SK-N-MC (cell line): Measurements from ENCODE around the gene GPRIN1.

Experiments
- DNase-seq: peaks from one replicate; pipeline ENCODE4 v3.0.0-alpha.2; 2011; ENCODE audit warnings: low read depth, low spot score
- H3K27ac ChIP-seq: fragments of 200-600 bp; sonication (generic); 2 replicates; pipeline ENCODE4 v1.5.1; 2016; ENCODE audit warnings: mixed run types
- H3K36me3 ChIP-seq: fragments of 200-600 bp; sonication (generic); 2 replicates; pipeline ENCODE4 v1.6.1; 2017; ENCODE audit warnings: antibody characterized with exemption, low read length, mixed read lengths; ENCODE audit not compliant: insufficient read depth
- H3K4me3 ChIP-seq: fragments of 200-600 bp; sonication (generic); 2 replicates; pipeline ENCODE4 v1.5.1; 2016
- H3K9ac ChIP-seq: fragments of 200-600 bp; sonication (generic); 2 replicates; pipeline ENCODE4 v1.8.0; 2017; ENCODE audit warnings: mixed run types, mixed read lengths; ENCODE audit not compliant: insufficient read length
- H3K9me3 ChIP-seq: fragments of 200-600 bp; sonication (generic); 2 replicates; pipeline ENCODE4 v1.6.1; 2017; ENCODE audit warnings: low read depth, mild to moderate bottlenecking, antibody characterized with exemption, low read length, moderate library complexity, mixed read lengths
- EZH2 ChIP-seq: fragments of 200-600 bp; sonication (generic); IDR thresholded peaks from one replicate; pipeline ENCODE4 v1.6.1; 2017; ENCODE audit warnings: antibody characterized with exemption
- FOXP2 ChIP-seq: optimal IDR thresholded peaks from 2 replicates; pipeline ENCODE3; 2011; ENCODE audit warnings: mild to moderate bottlenecking, moderate library complexity; ENCODE audit not compliant: insufficient read depth; ENCODE audit errors: extremely low read length, control extremely low read depth
- POLR2AphosphoS5 ChIP-seq: IDR thresholded peaks from 2 replicates; pipeline ENCODE4 v1.6.1; 2012; ENCODE audit warnings: mild to moderate bottlenecking, low read depth, low read length, borderline replicate concordance

Gene GPRIN1

GRCh38 chr5:176577312-176578176 lies 32.4 kb downstream of the GPRIN1 start:
- TF ChIP-seq POLR2AphosphoS5 (no peak), EZH2 (no peak), FOXP2 (no peak)
- DNase-seq: no peak
- Histone ChIP-seq H3K9me3 (no peaks in the 10 kb centered on the region), H3K36me3 (no peaks in the 10 kb centered on the region), H3K9ac (no peak overlapping the region), H3K27ac (no peak overlapping the region), H3K4me3 (no peak overlapping the region)

- DNase-seq: no peak
- no peaks in the 10 kb centered on the region for H3K36me3 ChIP-seq
- TF ChIP-seq FOXP2 (no peak), EZH2 (no peak), POLR2AphosphoS5 (no peak)
These were observed 34.2 kb downstream of the GPRIN1 start for GRCh38 chr5:176575488-176576422.

GRCh38 chr5:176575066-176575465 lies 34.9 kb downstream of the GPRIN1 start:
- Histone ChIP-seq H3K36me3 (no peaks in the 10 kb centered on the region), H3K9ac (no peak overlapping the region), H3K4me3 (no peak overlapping the region), H3K27ac (no peak overlapping the region), H3K9me3 (no peaks in the 10 kb centered on the region)
- TF ChIP-seq POLR2AphosphoS5: no peak
- TF ChIP-seq FOXP2: no peak
- TF ChIP-seq EZH2: no peak
- no peak for DNase-seq

More at GRCh38 chr5:176575488-176576422, 34.2 kb downstream of the GPRIN1 start:
- no peak overlapping the region for H3K27ac ChIP-seq
- no peak overlapping the region for H3K4me3 ChIP-seq
- H3K9me3 ChIP-seq: no peaks in the 10 kb centered on the region
- H3K9ac ChIP-seq: no peak overlapping the region

GRCh38 chr5:176574297-176574591 lies 35.7 kb downstream of the GPRIN1 start:
- TF ChIP-seq EZH2: no peak
- no peak for TF ChIP-seq POLR2AphosphoS5
- no peak for TF ChIP-seq FOXP2
- Histone ChIP-seq H3K9ac (no peak overlapping the region), H3K9me3 (no peaks in the 10 kb centered on the region), H3K4me3 (no peak overlapping the region), H3K36me3 (no peaks in the 10 kb centered on the region), H3K27ac (no peak overlapping the region)
- DNase-seq: no peak

- H3K36me3 ChIP-seq: no peaks in the 10 kb centered on the region
- no peak overlapping the region for H3K27ac ChIP-seq
- DNase-seq: no peak
- H3K4me3 ChIP-seq: no peak overlapping the region
- no peak overlapping the region for H3K9ac ChIP-seq
- no peaks in the 10 kb centered on the region for H3K9me3 ChIP-seq
- TF ChIP-seq FOXP2 (no peak), EZH2 (no peak), POLR2AphosphoS5 (no peak)
These were observed 36.2 kb downstream of the GPRIN1 start for GRCh38 chr5:176573564-176574296.

GRCh38 chr5:176570044-176570443 lies 39.9 kb downstream of the GPRIN1 start:
- no peak overlapping the region for H3K9ac ChIP-seq
- H3K27ac ChIP-seq: no peak overlapping the region
- H3K4me3 ChIP-seq: no peak overlapping the region
- H3K36me3 ChIP-seq: no peaks in the 10 kb centered on the region
- no peaks in the 10 kb centered on the region for H3K9me3 ChIP-seq
- no peak for DNase-seq
- TF ChIP-seq POLR2AphosphoS5 (no peak), EZH2 (no peak), FOXP2 (no peak)

- TF ChIP-seq EZH2: no peak
- Histone ChIP-seq H3K27ac (no peak overlapping the region), H3K36me3 (no peaks in the 10 kb centered on the region), H3K4me3 (no peak overlapping the region), H3K9ac (no peak overlapping the region), H3K9me3 (no peaks in the 10 kb centered on the region)
- DNase-seq: no peak
These were observed 41.3 kb downstream of the GPRIN1 start for GRCh38 chr5:176568657-176569056.

- no peak for DNase-seq
- H3K36me3 ChIP-seq: no peaks in the 10 kb centered on the region
- H3K9me3 ChIP-seq: no peaks in the 10 kb centered on the region
- H3K4me3 ChIP-seq: no peak overlapping the region
- TF ChIP-seq EZH2 (no peak), POLR2AphosphoS5 (no peak), FOXP2 (no peak)
- H3K9ac ChIP-seq: no peak overlapping the region
- H3K27ac ChIP-seq: no peak overlapping the region
These were observed 44.1 kb downstream of the GPRIN1 start for GRCh38 chr5:176565760-176566288.
